Activated naive CD4-positive, alpha-beta T cell (primary cell): Measurements from ENCODE around the gene CXorf65.

Source experiments
- DNase-seq, 4 experiments: peaks; one replicate each; lab custom pipeline; 2025; lab: John Stamatoyannopoulos, UW

The CXorf65 gene

DNA sequence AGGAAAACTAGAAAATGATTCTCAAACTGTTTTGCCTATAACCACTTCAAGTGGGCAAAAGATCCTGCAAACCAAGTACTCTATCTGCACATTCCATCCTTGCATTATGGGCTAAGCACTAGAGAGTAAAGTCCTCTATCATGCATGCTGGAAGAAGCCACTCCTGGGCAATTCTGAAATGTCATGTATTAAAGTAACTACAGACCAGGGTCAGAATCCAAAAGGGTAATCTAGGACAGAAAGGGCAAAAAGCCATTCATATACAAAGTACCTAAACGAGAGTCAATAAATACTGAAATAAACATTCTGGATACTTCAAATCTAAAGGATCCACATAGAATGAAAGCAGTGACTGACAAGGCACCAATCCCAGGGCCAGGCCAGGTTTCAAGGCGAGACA lies 39.5 kb downstream of the CXorf65 start:
- no peak for DNase-seq

DNA sequence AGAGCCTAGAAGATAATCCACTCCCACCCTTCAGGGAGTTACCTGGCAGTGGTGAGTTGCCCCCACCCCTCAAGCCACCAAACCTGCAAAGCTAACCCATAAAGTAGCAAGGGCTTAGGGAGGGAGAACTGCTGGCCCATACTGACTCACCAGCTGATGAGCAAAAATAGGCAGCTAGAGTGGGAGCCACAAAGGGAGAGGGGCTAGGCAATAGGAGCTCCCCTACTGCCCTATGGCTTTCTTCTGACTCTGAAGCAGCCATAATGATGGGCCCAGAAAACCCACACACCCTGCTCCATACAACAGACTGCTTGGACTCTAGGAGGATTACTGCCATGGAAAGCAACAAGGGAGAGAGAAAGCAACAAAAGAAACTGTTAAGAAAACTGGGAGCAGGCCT lies 46.4 kb downstream of the CXorf65 start:
- no peak for DNase-seq

DNA sequence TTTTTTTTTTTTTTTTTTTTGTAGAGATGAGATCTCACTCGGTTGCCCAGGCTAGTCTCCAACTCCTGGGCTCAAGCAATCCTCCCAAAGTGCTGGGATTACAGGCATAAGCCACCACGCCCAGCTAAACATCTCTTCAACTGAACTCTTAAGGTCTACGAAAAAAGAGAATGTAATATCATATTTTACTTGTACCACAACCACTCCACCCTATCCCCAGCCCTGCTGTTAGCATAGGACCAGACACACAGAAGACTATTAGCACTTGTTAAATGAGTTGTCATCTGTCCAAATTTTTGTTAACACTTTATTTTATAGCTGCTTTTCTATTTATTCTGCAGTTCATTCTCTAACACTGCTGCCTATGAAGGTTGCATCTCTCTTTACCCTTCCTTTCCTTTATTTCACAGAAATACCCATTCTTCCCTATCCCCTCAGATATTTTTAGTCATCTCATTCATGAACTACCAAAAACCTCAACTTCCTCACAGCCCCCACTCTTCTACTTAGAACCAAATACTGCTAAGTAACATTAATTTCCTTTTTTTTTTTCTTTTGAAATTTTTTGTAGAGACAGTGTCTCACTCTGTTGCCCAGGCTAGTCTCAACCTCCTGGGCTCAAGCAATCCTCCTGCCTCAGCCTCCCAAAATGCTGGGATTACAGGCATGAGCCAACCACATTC lies 48.6 kb downstream of the CXorf65 start:
- no peak for DNase-seq

DNA sequence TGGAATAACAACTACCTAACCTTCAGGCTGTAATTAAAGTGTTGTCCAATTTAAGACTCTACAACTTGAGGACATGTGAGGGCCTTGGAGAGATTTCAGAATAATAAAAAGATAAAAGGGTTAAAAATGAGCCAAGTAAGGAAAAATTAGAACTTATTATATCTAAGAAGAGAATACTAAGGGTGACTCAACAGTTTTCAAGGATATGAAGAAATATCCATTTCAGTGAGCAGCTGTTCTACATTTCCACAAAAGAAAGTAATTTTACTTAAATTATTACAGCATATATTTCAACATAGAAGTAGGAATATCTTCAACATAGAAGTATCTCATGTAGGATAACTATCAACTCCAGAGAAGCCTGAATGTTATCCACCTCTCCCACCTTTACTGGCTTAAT lies 49.7 kb downstream of the CXorf65 start:
- no peak for DNase-seq
